Neural cell (in vitro differentiated cells): ENCODE data around the gene ADGRG1. TPM values are rescaled to one million over a fixed set of nuclear protein-coding genes. Genes with fewer than 3 reads are reported as not detected.

ENCODE experiments used
- H2AFZ ChIP-seq: fragments of 200-600, 300-800 bp; sonication (generic), shearing (Covaris generic); 2 replicates; pipeline ENCODE4 v1.6.0; 2014; ENCODE audit warnings: low read depth, mild to moderate bottlenecking, antibody characterized with exemption, low read length, moderate library complexity
- H3F3A ChIP-seq: fragments of 200-600 bp; shearing (Covaris generic); 2 replicates; pipeline ENCODE4 v1.6.1; 2016; ENCODE audit warnings: mild to moderate bottlenecking, moderate library complexity, mixed read lengths, antibody characterized with exemption, low read length; ENCODE audit not compliant: insufficient read depth, poor library complexity, severe bottlenecking
- H3K27ac ChIP-seq: fragments of 200-600, 300-800 bp; sonication (generic), shearing (Covaris generic); 2 replicates; pipeline ENCODE4 v1.5.1; 2014; ENCODE audit warnings: mild to moderate bottlenecking, low read length, moderate library complexity
- H3K27me3 ChIP-seq: fragments of 300-800, 200-600 bp; sonication (generic), shearing (Covaris generic); 2 replicates; pipeline ENCODE4 v1.6.0; 2014; ENCODE audit warnings: mild to moderate bottlenecking, low read depth, low read length, moderate library complexity; ENCODE audit not compliant: insufficient read depth
- H3K36me3 ChIP-seq: fragments of 300-800, 200-600 bp; sonication (generic), shearing (Covaris generic); 2 replicates; pipeline ENCODE4 v1.5.1; 2014; ENCODE audit warnings: mild to moderate bottlenecking, antibody characterized with exemption, low read length, moderate library complexity; ENCODE audit not compliant: insufficient read depth
- H3K4me2 ChIP-seq: fragments of 300-800, 200-600 bp; sonication (generic), shearing (Covaris generic); 2 replicates; pipeline ENCODE4 v1.6.0; 2014; ENCODE audit warnings: mild to moderate bottlenecking, low read length
- H3K4me3 ChIP-seq: fragments of 300-800, 200-600 bp; sonication (generic), shearing (Covaris generic); 2 replicates; pipeline ENCODE4 v1.5.1; 2014; ENCODE audit warnings: mild to moderate bottlenecking, low read length, moderate library complexity
- H3K79me2 ChIP-seq: fragments of 200-600 bp; shearing (Covaris generic); replicated peaks from 2 replicates; pipeline ENCODE4 v1.6.0; 2014; ENCODE audit warnings: mild to moderate bottlenecking, low read length, moderate library complexity; ENCODE audit not compliant: insufficient read depth
- H3K9ac ChIP-seq: fragments of 300-800, 200-600 bp; sonication (generic), shearing (Covaris generic); 2 replicates; pipeline ENCODE4 v1.6.1; 2016; ENCODE audit warnings: mild to moderate bottlenecking, low read length, mixed read lengths
- H3K9me2 ChIP-seq: fragments of 200-600 bp; shearing (Covaris generic); 2 replicates; pipeline ENCODE4 v1.6.1; 2016; ENCODE audit warnings: mild to moderate bottlenecking, low read length, mixed read lengths; ENCODE audit not compliant: insufficient read depth
- H3K9me3 ChIP-seq: fragments of 200-600, 300-800 bp; sonication (generic), shearing (Covaris generic); 2 replicates; pipeline ENCODE4 v1.6.1; 2016; ENCODE audit warnings: mild to moderate bottlenecking, mixed run types, low read length, moderate library complexity, mixed read lengths
- H4K20me1 ChIP-seq: fragments of 200-600 bp; shearing (Covaris generic); 2 replicates; pipeline ENCODE4 v1.6.1; 2016; ENCODE audit warnings: mild to moderate bottlenecking, mixed run types; ENCODE audit not compliant: insufficient read depth
- EP300 ChIP-seq: fragments of 450-650 bp; conservative IDR thresholded peaks from 2 replicates; pipeline ENCODE4 v1.6.1; 2014; ENCODE audit warnings: antibody characterized with exemption, mild to moderate bottlenecking, moderate library complexity; ENCODE audit not compliant: poor library complexity, severe bottlenecking
- EZH2 ChIP-seq: fragments of 200-600, 300-800 bp; shearing (Covaris generic), sonication (generic); IDR thresholded peaks from 2 replicates; pipeline ENCODE4 v1.6.1; 2014; ENCODE audit warnings: antibody characterized with exemption, low read length, borderline replicate concordance, mild to moderate bottlenecking; ENCODE audit not compliant: insufficient read depth, poor library complexity, severe bottlenecking
- MXI1 ChIP-seq: fragments of 450-650 bp; conservative IDR thresholded peaks from 2 replicates; pipeline ENCODE4 v1.6.1; 2014; ENCODE audit warnings: antibody characterized with exemption, mild to moderate bottlenecking; ENCODE audit not compliant: poor library complexity, severe bottlenecking
- POLR2AphosphoS5 ChIP-seq: IDR thresholded peaks from 2 replicates; pipeline ENCODE4 v1.6.1; 2012
- RAD21 ChIP-seq: fragments of 450-650 bp; conservative IDR thresholded peaks from 2 replicates; pipeline ENCODE4 v1.6.1; 2014; ENCODE audit warnings: antibody characterized with exemption, mild to moderate bottlenecking, moderate library complexity
- SMC3 ChIP-seq: fragments of 450-650 bp; conservative IDR thresholded peaks from 2 replicates; pipeline ENCODE4 v1.6.1; 2014; ENCODE audit warnings: antibody characterized with exemption, mild to moderate bottlenecking, moderate library complexity; ENCODE audit not compliant: poor library complexity
- TAF1 ChIP-seq: IDR thresholded peaks from 2 replicates; pipeline ENCODE4 v1.6.1; 2012; ENCODE audit warnings: low read depth
- polyA plus RNA-seq: library from polyadenylated mRNA; depleted of rRNA; stranded (reverse); fragments of >200 nt; gene quantifications from 2 replicates; pipeline ENCODE4 v1.2.3, GENCODE V29; 2014
- TF ChIP-seq, protein P1 (sequence below): IDR thresholded peaks from 2 replicates; pipeline ENCODE4 v1.6.1; 2012; ENCODE audit warnings: borderline replicate concordance
- TF ChIP-seq, protein P2 (sequence below): fragments of 450-650 bp; IDR thresholded peaks from 2 replicates; pipeline ENCODE4 v1.5.1; 2014; ENCODE audit warnings: antibody characterized with exemption, mild to moderate bottlenecking, moderate library complexity; ENCODE audit not compliant: poor library complexity, severe bottlenecking

Gene ADGRG1
- polyA plus RNA-seq, 1 donor from 2014 or later, result 86.8 TPM

DNA sequence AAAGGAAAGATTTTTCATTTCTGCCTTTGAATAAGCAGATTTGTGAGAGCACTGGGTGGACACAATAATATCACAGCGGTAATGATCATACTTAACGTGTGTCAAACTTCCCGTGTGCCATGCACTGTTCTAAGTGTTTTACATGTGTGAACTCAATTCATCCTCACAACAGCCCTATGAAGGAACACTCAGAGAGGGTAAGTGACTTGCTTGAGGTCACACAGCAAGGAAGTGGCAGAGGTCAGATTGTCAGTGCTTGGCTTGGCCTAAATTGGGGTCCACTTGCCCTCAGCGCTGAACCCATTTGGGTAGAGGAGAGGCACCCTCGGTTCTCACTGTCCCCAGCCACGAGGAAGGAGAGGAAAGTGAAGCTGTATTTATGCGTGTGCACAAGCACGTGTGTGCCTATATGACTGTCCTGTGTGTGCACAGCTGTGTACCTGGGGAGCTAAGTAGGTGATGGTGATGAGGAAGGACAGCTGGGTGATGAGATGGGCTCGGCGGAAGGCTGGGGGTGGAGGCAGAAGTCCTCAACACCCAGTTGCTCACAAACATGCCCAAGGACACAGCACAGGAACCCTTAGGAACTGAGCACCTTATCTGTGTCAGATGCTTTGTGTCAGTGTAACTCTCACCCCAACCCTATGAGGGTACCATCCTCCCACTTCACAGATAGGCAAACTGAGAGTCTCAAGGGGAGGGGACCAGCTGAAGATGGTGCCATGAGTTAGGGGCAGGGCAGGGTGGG is 29.9 kb downstream of the ADGRG1 start:
- Histone ChIP-seq H3K9me3 (no peaks in the 10 kb centered on the region), H3K4me3 (no peak overlapping the region), H2AFZ (no peak overlapping the region), H3K79me2 (no peaks in the 10 kb centered on the region), H4K20me1 (no peaks in the 10 kb centered on the region), H3K27ac (no peak overlapping the region), H3K27me3 (no peaks in the 10 kb centered on the region), H3K4me2 (no peak overlapping the region), H3K9ac (no peak overlapping the region), H3K36me3 (peaks cover 29% of the 10 kb centered on the region), H3K9me2 (no peaks in the 10 kb centered on the region), H3F3A (no peaks in the 10 kb centered on the region)
- TF ChIP-seq RAD21 (no peak), SMC3 (no peak), POLR2AphosphoS5 (no peak), EZH2 (no peak), TAF1 (no peak), MXI1 (no peak), EP300 (no peak)
- TF ChIP-seq, protein P1, sequence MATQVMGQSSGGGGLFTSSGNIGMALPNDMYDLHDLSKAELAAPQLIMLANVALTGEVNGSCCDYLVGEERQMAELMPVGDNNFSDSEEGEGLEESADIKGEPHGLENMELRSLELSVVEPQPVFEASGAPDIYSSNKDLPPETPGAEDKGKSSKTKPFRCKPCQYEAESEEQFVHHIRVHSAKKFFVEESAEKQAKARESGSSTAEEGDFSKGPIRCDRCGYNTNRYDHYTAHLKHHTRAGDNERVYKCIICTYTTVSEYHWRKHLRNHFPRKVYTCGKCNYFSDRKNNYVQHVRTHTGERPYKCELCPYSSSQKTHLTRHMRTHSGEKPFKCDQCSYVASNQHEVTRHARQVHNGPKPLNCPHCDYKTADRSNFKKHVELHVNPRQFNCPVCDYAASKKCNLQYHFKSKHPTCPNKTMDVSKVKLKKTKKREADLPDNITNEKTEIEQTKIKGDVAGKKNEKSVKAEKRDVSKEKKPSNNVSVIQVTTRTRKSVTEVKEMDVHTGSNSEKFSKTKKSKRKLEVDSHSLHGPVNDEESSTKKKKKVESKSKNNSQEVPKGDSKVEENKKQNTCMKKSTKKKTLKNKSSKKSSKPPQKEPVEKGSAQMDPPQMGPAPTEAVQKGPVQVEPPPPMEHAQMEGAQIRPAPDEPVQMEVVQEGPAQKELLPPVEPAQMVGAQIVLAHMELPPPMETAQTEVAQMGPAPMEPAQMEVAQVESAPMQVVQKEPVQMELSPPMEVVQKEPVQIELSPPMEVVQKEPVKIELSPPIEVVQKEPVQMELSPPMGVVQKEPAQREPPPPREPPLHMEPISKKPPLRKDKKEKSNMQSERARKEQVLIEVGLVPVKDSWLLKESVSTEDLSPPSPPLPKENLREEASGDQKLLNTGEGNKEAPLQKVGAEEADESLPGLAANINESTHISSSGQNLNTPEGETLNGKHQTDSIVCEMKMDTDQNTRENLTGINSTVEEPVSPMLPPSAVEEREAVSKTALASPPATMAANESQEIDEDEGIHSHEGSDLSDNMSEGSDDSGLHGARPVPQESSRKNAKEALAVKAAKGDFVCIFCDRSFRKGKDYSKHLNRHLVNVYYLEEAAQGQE, result no peak
- TF ChIP-seq, protein P2, sequence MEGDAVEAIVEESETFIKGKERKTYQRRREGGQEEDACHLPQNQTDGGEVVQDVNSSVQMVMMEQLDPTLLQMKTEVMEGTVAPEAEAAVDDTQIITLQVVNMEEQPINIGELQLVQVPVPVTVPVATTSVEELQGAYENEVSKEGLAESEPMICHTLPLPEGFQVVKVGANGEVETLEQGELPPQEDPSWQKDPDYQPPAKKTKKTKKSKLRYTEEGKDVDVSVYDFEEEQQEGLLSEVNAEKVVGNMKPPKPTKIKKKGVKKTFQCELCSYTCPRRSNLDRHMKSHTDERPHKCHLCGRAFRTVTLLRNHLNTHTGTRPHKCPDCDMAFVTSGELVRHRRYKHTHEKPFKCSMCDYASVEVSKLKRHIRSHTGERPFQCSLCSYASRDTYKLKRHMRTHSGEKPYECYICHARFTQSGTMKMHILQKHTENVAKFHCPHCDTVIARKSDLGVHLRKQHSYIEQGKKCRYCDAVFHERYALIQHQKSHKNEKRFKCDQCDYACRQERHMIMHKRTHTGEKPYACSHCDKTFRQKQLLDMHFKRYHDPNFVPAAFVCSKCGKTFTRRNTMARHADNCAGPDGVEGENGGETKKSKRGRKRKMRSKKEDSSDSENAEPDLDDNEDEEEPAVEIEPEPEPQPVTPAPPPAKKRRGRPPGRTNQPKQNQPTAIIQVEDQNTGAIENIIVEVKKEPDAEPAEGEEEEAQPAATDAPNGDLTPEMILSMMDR, result no peak

DNA sequence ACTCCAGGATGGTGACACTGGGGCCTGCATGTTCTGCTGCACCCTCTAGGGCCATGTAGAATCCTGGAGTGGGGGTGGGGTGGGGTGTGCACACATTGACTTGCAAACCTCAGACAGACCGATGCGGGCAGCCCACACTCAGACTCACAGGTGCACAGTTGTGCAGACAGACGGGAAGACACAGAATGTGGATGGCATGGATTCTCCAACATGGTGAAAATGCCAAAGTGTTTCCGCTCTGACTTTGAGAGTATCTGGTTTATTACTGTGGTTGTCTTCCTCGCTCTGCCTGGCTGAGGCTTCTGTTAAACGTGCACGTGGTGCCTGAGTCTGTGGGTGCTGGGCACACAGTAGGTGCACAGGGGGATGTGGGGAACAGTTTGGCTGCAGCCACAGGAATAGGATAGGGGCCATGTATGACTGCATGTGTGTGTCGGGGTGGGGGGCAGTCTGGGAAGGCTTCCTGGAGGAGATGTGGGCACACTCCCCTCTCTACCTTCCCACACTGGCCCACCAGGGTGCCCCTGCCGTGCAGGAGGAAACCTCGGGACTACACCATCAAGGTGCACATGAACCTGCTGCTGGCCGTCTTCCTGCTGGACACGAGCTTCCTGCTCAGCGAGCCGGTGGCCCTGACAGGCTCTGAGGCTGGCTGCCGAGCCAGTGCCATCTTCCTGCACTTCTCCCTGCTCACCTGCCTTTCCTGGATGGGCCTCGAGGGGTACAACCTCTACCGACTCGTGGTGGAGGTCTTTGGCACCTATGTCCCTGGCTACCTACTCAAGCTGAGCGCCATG is 30.6 kb downstream of the ADGRG1 start:
- H3K79me2 ChIP-seq, result no peaks in the 10 kb centered on the region
- H2AFZ ChIP-seq, result no peak overlapping the region
- no peak overlapping the region for H3K4me2 ChIP-seq
- H3K27me3 ChIP-seq, result no peaks in the 10 kb centered on the region
- H4K20me1 ChIP-seq, result no peaks in the 10 kb centered on the region
- H3K4me3 ChIP-seq, result no peak overlapping the region
- H3K9ac ChIP-seq, result no peak overlapping the region
- TF ChIP-seq RAD21 (no peak), MXI1 (no peak), SMC3 (no peak), POLR2AphosphoS5 (no peak), EP300 (no peak), EZH2 (no peak), TAF1 (no peak)
- TF ChIP-seq, protein P2, result no peak
- TF ChIP-seq, protein P1, result no peak
- no peaks in the 10 kb centered on the region for H3F3A ChIP-seq
- peaks cover 34% of the 10 kb centered on the region for H3K36me3 ChIP-seq
- no peak overlapping the region for H3K27ac ChIP-seq
- no peaks in the 10 kb centered on the region for H3K9me2 ChIP-seq
- H3K9me3 ChIP-seq, result no peaks in the 10 kb centered on the region
